DMS 273 (cell line): ENCODE results near the gene HOXA2.

ENCODE experiments used
- DNase-seq: peaks from one replicate; lab custom pipeline; 2025; ENCODE audit not compliant: unreplicated experiment; lab: John Stamatoyannopoulos, UW

The HOXA2 gene

GRCh38 chr7:27080844-27081436, 21.5 kb downstream of the HOXA2 start:
- DNase-seq = no peak

- DNase-seq = no peak
Measured at GRCh38 chr7:27079234-27079975, 23.1 kb downstream of the HOXA2 start.

- no peak for DNase-seq
Measured at GRCh38 chr7:27078616-27079233, 23.8 kb downstream of the HOXA2 start.

- DNase-seq = peak; percentile 55
Measured at GRCh38 chr7:27073076-27073475, 29.4 kb downstream of the HOXA2 start.

- DNase-seq = peak; percentile 40
Measured at GRCh38 chr7:27071622-27072390, 30.7 kb downstream of the HOXA2 start.

GRCh38 chr7:27068259-27068658, 34.2 kb downstream of the HOXA2 start:
- no peak for DNase-seq

GRCh38 chr7:27066148-27066547, 36.3 kb downstream of the HOXA2 start:
- no peak for DNase-seq

- DNase-seq = no peak
Measured at GRCh38 chr7:27065709-27066108, 36.8 kb downstream of the HOXA2 start.

GRCh38 chr7:27064661-27065060, 37.8 kb downstream of the HOXA2 start:
- DNase-seq = no peak

- DNase-seq = peak; percentile 17
Measured at GRCh38 chr7:27064159-27064558, 38.3 kb downstream of the HOXA2 start.

GRCh38 chr7:27062946-27063345, 39.5 kb downstream of the HOXA2 start:
- DNase-seq = no peak

- no peak for DNase-seq
Measured at GRCh38 chr7:27053153-27053552, 49.3 kb downstream of the HOXA2 start.

GRCh38 chr7:27051451-27051850, 51.0 kb downstream of the HOXA2 start:
- no peak for DNase-seq
